Cardiac fibroblast (primary cell): Measurements from ENCODE around the gene COL11A2.

ENCODE experiments used
- DNase-seq, 2 donors: peaks; one replicate each; pipeline versions ENCODE4 v3.0.0 to v3.0.0-alpha.2; 2010; ENCODE audit warnings: low read depth in 2 of 2
- H3K4me3 ChIP-seq, 2 donors: replicated peaks in 1 of 2; 1 replicate in 1 of 2; 2 replicates in 1 of 2; pipeline ENCODE4 v1.5.1; 2011; ENCODE audit warnings: low read depth in 2 of 2, low read length in 2 of 2, mild to moderate bottlenecking in 2 of 2, moderate library complexity in 1 of 2
- TF ChIP-seq, protein P1 (sequence below): IDR thresholded peaks from one replicate; pipeline ENCODE4 v1.5.1; 2011; ENCODE audit warnings: low read depth, mild to moderate bottlenecking, low read length, inconsistent platforms

Gene COL11A2

GRCh38 chr6:33167374-33168283 lies 24.6 kb downstream of the COL11A2 start:
- no peak for DNase-seq
- H3K4me3 ChIP-seq: no peak overlapping the region
- TF ChIP-seq, protein P1, sequence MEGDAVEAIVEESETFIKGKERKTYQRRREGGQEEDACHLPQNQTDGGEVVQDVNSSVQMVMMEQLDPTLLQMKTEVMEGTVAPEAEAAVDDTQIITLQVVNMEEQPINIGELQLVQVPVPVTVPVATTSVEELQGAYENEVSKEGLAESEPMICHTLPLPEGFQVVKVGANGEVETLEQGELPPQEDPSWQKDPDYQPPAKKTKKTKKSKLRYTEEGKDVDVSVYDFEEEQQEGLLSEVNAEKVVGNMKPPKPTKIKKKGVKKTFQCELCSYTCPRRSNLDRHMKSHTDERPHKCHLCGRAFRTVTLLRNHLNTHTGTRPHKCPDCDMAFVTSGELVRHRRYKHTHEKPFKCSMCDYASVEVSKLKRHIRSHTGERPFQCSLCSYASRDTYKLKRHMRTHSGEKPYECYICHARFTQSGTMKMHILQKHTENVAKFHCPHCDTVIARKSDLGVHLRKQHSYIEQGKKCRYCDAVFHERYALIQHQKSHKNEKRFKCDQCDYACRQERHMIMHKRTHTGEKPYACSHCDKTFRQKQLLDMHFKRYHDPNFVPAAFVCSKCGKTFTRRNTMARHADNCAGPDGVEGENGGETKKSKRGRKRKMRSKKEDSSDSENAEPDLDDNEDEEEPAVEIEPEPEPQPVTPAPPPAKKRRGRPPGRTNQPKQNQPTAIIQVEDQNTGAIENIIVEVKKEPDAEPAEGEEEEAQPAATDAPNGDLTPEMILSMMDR: no peak

DNA sequence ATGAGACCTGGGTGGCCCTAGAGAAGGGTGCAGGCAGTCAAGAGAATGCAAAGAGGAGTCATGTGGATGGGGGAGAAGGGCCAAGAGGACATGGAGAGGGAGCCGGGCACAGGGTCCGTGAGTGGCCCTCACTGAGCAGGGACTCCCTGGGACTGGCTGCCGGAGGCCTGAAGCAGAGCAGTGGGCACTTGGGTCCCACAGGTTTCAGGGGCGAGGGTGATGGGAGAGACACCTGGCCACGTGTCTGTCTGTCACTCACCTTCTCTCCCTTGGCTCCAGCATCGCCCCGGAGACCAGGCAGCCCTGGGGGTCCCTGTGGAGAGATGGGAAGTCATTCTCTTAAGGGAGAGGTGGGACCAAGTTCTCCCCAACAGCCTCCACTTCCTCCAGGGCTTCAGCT lies 25.5 kb downstream of the COL11A2 start:
- no peak for DNase-seq
- H3K4me3 ChIP-seq: no peak overlapping the region
- TF ChIP-seq, protein P1: no peak

DNA sequence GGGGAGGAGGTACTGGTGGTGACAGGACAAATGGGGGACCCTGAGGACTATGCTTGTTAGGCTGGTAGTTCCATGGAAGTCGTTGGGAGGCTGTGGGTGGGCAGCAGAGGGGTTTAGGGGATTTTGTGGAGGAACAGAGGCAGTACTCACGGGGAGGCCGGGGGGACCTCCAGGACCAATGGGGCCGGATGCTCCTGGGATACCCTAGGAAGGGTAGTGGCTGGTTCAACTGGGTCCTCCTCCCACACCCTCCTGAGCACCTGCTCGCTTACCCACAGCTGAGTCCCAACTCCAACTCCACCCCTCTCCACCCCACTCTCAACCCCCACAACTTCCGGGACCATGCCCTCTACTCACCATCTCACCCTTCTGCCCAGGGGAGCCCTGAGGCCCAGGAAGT lies 25.9 kb downstream of the COL11A2 start:
- H3K4me3 ChIP-seq: no peak overlapping the region
- DNase-seq: no peak
- TF ChIP-seq, protein P1: no peak

- TF ChIP-seq, protein P1: no peak
- no peak overlapping the region for H3K4me3 ChIP-seq
- DNase-seq: no peak
These were observed 26.5 kb downstream of the COL11A2 start for GRCh38 chr6:33165581-33166258.

DNA sequence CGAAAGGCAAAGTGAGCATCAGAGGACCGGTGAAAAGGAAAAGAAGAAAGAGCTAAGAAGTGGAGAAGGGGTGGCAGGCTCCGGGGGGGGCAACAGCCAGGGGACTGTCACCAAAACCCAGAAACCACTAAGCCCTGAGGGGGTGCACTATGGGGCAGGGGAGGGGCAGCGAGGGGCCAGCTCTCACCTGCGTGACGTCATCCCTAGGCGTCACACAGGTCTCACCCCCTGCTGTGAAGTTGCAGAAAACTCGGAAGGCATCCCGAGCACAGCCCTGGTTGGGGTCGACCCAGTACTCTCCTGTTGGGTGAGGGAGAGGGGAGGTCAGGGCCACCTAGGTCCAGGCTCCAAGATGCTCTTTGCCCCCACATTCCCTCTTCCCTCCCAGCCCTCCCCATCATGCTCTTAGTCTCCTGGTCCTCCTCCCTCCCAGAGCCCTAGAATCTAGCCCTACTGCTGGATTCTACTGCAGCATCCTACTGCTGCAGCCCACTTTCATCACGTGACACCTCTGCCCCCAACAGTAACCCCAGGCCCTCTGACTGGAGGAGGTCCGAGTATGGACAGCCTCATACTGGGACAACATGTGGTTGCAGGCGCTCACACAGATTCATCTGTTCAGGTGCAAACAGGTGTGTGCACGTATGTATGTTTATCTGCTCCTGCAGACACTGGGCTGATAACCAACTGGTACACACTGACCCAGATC lies 27.4 kb downstream of the COL11A2 start:
- DNase-seq: no peak
- no peak overlapping the region for H3K4me3 ChIP-seq
- TF ChIP-seq, protein P1: no peak

DNA sequence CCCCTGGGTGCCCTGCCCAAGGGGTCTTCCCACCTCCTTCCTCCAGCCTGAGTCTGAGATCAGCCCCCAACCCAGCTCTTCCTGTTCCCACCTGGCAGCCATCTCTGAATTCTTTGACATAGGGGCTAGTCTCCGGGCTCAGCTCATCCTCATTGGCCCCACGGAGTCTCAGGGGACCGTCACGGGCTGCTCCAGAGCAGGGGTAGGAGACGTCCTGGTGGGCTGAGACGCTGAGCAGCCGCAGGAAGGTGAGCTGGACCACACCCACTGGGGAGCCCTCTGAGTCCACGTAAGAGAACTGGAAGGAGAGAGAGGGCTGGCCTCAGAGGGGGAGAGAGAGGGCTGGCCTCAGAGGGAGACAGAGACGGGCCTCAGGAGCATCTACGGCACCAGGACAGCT lies 28.1 kb downstream of the COL11A2 start:
- no peak for DNase-seq
- H3K4me3 ChIP-seq: no peak overlapping the region
- TF ChIP-seq, protein P1: no peak
